ENCODE results near the gene OR6X1. TPM values are rescaled to one million over a fixed set of nuclear protein-coding genes. Genes with fewer than 3 reads are reported as not detected.

OR6X1 gene
- total and polyA plus RNA-seq, 2 donors (not counting 1 experiment from before 2014, with no cell fraction given) = not detected

- no peaks in the 10 kb centered on the region for H3K9me3 Mint-ChIP-seq (ENCODE audit: insufficient read depth)
- Histone ChIP-seq H3K4me2 (replicated peaks; ENCODE audit: low read depth, low read length, poor library complexity, severe bottlenecking) (peak overlapping the region; percentile 76), H3K9me3 (ENCODE audit: control extremely low read depth in 1 of 3, control insufficient read depth in 2 of 3, insufficient read depth in 1 of 3, low read length in 2 of 3) (no peaks in the 10 kb centered on the region), H3K4me1 (ENCODE audit: control insufficient read depth in 2 of 2, insufficient read depth in 2 of 2, low read length in 2 of 2) (peaks cover 20 to 21% of the 10 kb centered on the region in 2 donors), H3K4me3 (ENCODE audit: control extremely low read depth in 1 of 5, extremely low read depth in 1 of 5, insufficient read depth in 1 of 5, low read depth in 2 of 5, low read length in 4 of 5) (peak overlapping the region; percentile 47 to 96 (median 74)), H4K20me1 (ENCODE audit: control insufficient read depth, insufficient read depth, low read length, poor library complexity, severe bottlenecking) (peaks cover 5% of the 10 kb centered on the region), H3K27me3 (replicated peaks in 1 of 4; ENCODE audit: control extremely low read depth in 1 of 4, control insufficient read depth in 3 of 4, insufficient read depth in 4 of 4, low read length in 3 of 4) (peaks cover 0 to under 1% (median 0%) of the 10 kb centered on the region in 4 experiments), H2AFZ (ENCODE audit: insufficient read depth, low read depth, low read length, poor library complexity, severe bottlenecking) (peak overlapping the region; percentile 98), H3K27ac (ENCODE audit: low read length in 2 of 2) (peak overlapping the region; percentile 59 to 84), H3K79me2 (ENCODE audit: control insufficient read depth, insufficient read depth, low read length) (peaks cover 50% of the 10 kb centered on the region), H3K36me3 (replicated peaks in 1 of 2; ENCODE audit: control extremely low read depth in 1 of 2, control insufficient read depth in 1 of 2, extremely low read depth in 1 of 2, insufficient read depth in 2 of 2, low read length in 1 of 2) (peaks cover 0 to 12% of the 10 kb centered on the region in 2 experiments), H3K9ac (ENCODE audit: low read length) (peak overlapping the region; percentile 81)
- peaks cover 6% of the 10 kb centered on the region for H3K27me3 Mint-ChIP-seq
- DNase-seq (no peak), ATAC-seq (ENCODE audit: low read depth) (no peak)
- ChIA-PET CTCF (interaction anchor here (0.7 kb wide), 1 partner anchor 883 kb away, joined by 3 read pairs; no protein-coding TSS in a partner anchor), POLR2A (interaction anchor here (1.1 kb wide), 1 partner anchor 679 kb away, joined by 4 read pairs; the partner anchor contains the start of gene HSPA8)
- 0% methylated on average over 6 of the region's 6 CpGs for WGBS (ENCODE audit: insufficient coverage)
- TF ChIP-seq EZH2 (IDR thresholded peaks at IDR 0.05; ENCODE audit: borderline replicate concordance, insufficient read depth, low read depth, low read length, poor library complexity, severe bottlenecking) (no peak), CTCF (IDR thresholded peaks at IDR 0.05) (no peak)
- intact Hi-C loops (cut with micrococcal nuclease) = loop anchor here (2.0 to 5.0 kb wide), 3 partner anchors 882 to 1062 kb away; partner anchors contain the start of genes MSANTD2 and TBRG1
- peak overlapping the region; percentile 83 for H3K27ac Mint-ChIP-seq
- peak overlapping the region; percentile 98 for H3K4me3 Mint-ChIP-seq
- peaks cover 37% of the 10 kb centered on the region for H3K4me1 Mint-ChIP-seq
Measured at GRCh38 chr11:123740787-123741158, 13.5 kb downstream of the OR6X1 start.

GRCh38 chr11:123738374-123738773 is 15.9 kb downstream of the OR6X1 start:
- no peak overlapping the region for H3K4me3 Mint-ChIP-seq

More at GRCh38 chr11:123738374-123738773, 15.9 kb downstream of the OR6X1 start:
- Mint-ChIP-seq H3K27ac (no peak overlapping the region), H3K27me3 (no peaks in the 10 kb centered on the region), H3K9me3 (ENCODE audit: insufficient read depth) (no peaks in the 10 kb centered on the region), H3K4me1 (peaks cover 37% of the 10 kb centered on the region)
- ChIA-PET POLR2A (no interaction called here), CTCF (interaction anchor here (0.6 to 1.4 kb wide), 2 partner anchors 9 to 27 kb away, joined by 3 to 4 read pairs; no protein-coding TSS in a partner anchor)
- H3K79me2 ChIP-seq (ENCODE audit: control insufficient read depth, insufficient read depth, low read length) = peaks cover 50% of the 10 kb centered on the region
- H4K20me1 ChIP-seq (ENCODE audit: control insufficient read depth, insufficient read depth, low read length, poor library complexity, severe bottlenecking) = peaks cover 13% of the 10 kb centered on the region
- TF ChIP-seq CTCF (IDR thresholded peaks at IDR 0.05) = no peak
- TF ChIP-seq EZH2 (IDR thresholded peaks at IDR 0.05; ENCODE audit: borderline replicate concordance, insufficient read depth, low read depth, low read length, poor library complexity, severe bottlenecking) = no peak
- no peak overlapping the region for H3K4me3 ChIP-seq (ENCODE audit: control extremely low read depth in 1 of 5, extremely low read depth in 1 of 5, insufficient read depth in 1 of 5, low read depth in 2 of 5, low read length in 4 of 5)
- no peak overlapping the region for H3K4me2 ChIP-seq (replicated peaks; ENCODE audit: low read depth, low read length, poor library complexity, severe bottlenecking)
- H3K4me1 ChIP-seq (ENCODE audit: control insufficient read depth in 2 of 2, insufficient read depth in 2 of 2, low read length in 2 of 2) = peaks cover 20 to 21% of the 10 kb centered on the region in 2 donors
- H2AFZ ChIP-seq (ENCODE audit: insufficient read depth, low read depth, low read length, poor library complexity, severe bottlenecking) = no peak overlapping the region
- H3K9ac ChIP-seq (ENCODE audit: low read length) = no peak overlapping the region
- no peak for ATAC-seq (ENCODE audit: low read depth)
- H3K9me3 ChIP-seq (ENCODE audit: control extremely low read depth in 1 of 3, control insufficient read depth in 2 of 3, insufficient read depth in 1 of 3, low read length in 2 of 3) = no peaks in the 10 kb centered on the region
- intact Hi-C loops (cut with micrococcal nuclease) = no loop called here
- H3K27ac ChIP-seq (ENCODE audit: low read length in 2 of 2) = no peak overlapping the region
- DNase-seq = no peak
- no peaks in the 10 kb centered on the region for H3K27me3 ChIP-seq (replicated peaks in 1 of 4; ENCODE audit: control extremely low read depth in 1 of 4, control insufficient read depth in 3 of 4, insufficient read depth in 4 of 4, low read length in 3 of 4)
- WGBS (ENCODE audit: insufficient coverage) = no CpG with 5 or more reads among the region's 2 CpGs
- H3K36me3 ChIP-seq (replicated peaks in 1 of 2; ENCODE audit: control extremely low read depth in 1 of 2, control insufficient read depth in 1 of 2, extremely low read depth in 1 of 2, insufficient read depth in 2 of 2, low read length in 1 of 2) = peaks cover 0 to 17% of the 10 kb centered on the region in 2 experiments

Measured in B cell (primary cell).